Gastroesophageal sphincter (tissue), 3 donors: ENCODE data around the gene ANAPC7.

ENCODE experiments used
- CTCF ChIP-seq, 4 experiments: fragments of 200-600 bp in 2 of 4; fragments of 450-650 bp in 2 of 4; sonication (generic) in 1 of 4; IDR thresholded peaks; one replicate each; pipeline ENCODE4 v1.5.1; 2017 to 2019; ENCODE audit warnings: antibody characterized with exemption in 4 of 4, mild to moderate bottlenecking in 2 of 4, moderate library complexity in 2 of 4
- EP300 ChIP-seq: sonication (generic); formaldehyde crosslinking; IDR thresholded peaks from one replicate; pipeline ENCODE4 v1.6.1; 2017; ENCODE audit warnings: antibody characterized with exemption, mild to moderate bottlenecking
- POLR2A ChIP-seq, 2 donors: fragments of 450-650 bp; IDR thresholded peaks; one replicate each; pipeline ENCODE4 v1.6.1; 2017; ENCODE audit warnings: antibody characterized with exemption in 2 of 2, mild to moderate bottlenecking in 2 of 2, moderate library complexity in 1 of 2
- POLR2AphosphoS5 ChIP-seq: sonication (generic); formaldehyde crosslinking; IDR thresholded peaks from one replicate; pipeline ENCODE4 v1.6.1; 2017; ENCODE audit warnings: antibody characterized with exemption

GRCh38 chr12:110373962-110374611, 29.4 kb downstream of the ANAPC7 start:
- TF ChIP-seq POLR2A (IDR thresholded peaks at IDR 0.05) = no peak
- no peak for TF ChIP-seq POLR2AphosphoS5
- no peak for TF ChIP-seq CTCF (IDR thresholded peaks at IDR 0.05)
- TF ChIP-seq EP300 = no peak
